Pons (tissue), 1 donor: ENCODE results near the gene DEFB115.
"Not testable (repeated sequence)": the region's sequence is repeated elsewhere in the genome, so short reads cannot be mapped to it uniquely, and the experiment has no call there.

Experiments
- DNase-seq: peaks from one replicate; pipeline ENCODE4 v3.0.0-alpha.2; 2016; ENCODE audit warnings: low spot score

DEFB115 gene, protein sequence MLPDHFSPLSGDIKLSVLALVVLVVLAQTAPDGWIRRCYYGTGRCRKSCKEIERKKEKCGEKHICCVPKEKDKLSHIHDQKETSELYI

GRCh38 chr20:31257364-31257763, at the start of gene DEFB115:
Gene DEFB115, plus strand, starts transcription at chr20:31257664. Its CDS starts 0 bp downstream, at chr20:31257664.
- no peak for DNase-seq

DNA sequence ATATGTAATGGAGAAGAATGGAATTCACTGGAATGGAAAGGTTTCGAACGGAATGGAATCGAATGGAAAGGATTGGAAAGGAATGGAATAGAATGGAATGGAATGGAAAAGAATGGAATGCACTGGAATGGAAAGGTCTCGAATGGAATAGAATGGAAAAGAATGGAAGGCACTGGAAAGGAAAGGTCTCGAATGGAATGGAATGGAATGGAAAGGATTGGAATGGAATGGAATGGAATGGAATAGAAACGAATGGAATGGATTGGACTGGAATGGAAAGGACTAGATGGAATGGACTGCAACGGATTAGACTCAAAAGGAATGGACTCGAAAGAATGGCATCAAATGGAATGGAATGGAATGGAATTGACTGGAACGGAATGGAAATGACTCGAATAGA, 20.5 kb upstream of the DEFB115 start:
- no peak for DNase-seq

- DNase-seq, result no peak
Measured at GRCh38 chr20:31237763-31238162, 19.7 kb upstream of the DEFB115 start.

GRCh38 chr20:31239139-31239538, 18.3 kb upstream of the DEFB115 start:
- DNase-seq, result no peak

DNA sequence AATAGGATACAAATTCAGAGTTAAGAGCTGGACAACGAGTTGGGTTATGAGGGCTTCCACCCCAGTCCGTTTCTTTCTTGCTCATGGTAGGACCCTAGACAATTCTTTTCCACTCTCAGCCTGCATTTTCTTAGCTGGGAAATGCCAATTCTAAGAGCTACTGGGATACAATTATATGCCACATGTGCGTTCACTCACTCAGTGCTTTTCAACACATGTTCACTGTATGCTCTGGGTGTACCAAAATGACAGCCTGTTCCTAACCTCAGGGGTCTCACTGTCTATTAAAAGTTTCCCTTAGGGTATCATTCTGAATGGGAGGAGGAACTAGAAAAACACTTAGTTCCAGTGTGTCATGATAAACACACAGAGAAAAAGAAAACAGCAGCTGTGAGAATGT, 505 bp upstream of the DEFB115 start:
- DNase-seq, result no peak

- no peak for DNase-seq
Measured at GRCh38 chr20:31260326-31260932, 3.0 kb downstream of the DEFB115 start.

GRCh38 chr20:31274441-31274840, 17.0 kb downstream of the DEFB115 start:
- no peak for DNase-seq

- DNase-seq, result no peak
Measured at GRCh38 chr20:31278178-31278577, 20.7 kb downstream of the DEFB115 start.

GRCh38 chr20:31284964-31285363, 27.5 kb downstream of the DEFB115 start:
- not testable (repeated sequence) for DNase-seq

DNA sequence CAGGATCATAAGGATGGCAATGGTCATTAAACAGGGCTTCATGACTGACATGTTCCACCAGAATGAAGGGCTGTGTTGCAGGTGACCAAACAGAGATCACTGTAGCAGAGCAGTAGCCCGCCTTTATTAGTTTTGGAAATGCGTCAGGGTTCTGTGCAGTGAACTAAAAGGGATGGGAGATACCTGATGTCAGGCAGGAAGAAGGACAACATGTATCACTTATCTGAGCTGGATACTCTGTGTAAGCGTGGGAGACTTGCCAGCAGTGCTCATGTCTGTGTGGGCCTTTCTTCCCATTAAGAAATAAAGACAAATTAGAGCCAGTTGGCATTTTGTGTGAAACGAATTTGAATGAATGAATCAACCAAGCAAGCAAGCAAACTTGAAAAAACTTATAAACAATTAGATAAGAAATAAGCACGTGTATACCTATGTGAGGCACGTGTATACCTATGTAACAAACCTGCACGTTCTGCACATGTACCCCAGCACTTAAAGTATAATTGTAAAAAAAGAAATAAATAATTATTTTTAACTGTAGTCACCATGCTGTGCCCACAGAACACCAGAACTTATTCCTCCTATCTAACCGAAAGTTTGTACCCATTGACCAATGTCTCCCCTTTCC, 51.2 kb downstream of the DEFB115 start, which contains the start of gene DEFB116:
TSS of gene DEFB116 (minus strand) at position 51 of the 628 bp plus-strand sequence. CDS start at position 51, 0 bp downstream.
- no peak for DNase-seq
